22Rv1 (cell line): ENCODE measurements around the gene HOMER1.

Experiments
- CTCF ChIP-seq: fragments of 450-650 bp; IDR thresholded peaks from 2 replicates; pipeline ENCODE4 v1.5.1; 2017; ENCODE audit warnings: mild to moderate bottlenecking
- ZFX ChIP-seq: fragments of 450-650 bp; IDR thresholded peaks from 2 replicates; pipeline ENCODE4 v1.6.1; 2017; ENCODE audit warnings: antibody characterized with exemption, borderline replicate concordance

GRCh38 chr5:79529110-79529509 lies 15.2 kb upstream of the HOMER1 start:
- TF ChIP-seq CTCF (no peak), ZFX (no peak)
